Calu3 (cell line): ENCODE results near the gene ARHGEF18. TPM values are rescaled to one million over a fixed set of nuclear protein-coding genes. Genes with fewer than 3 reads are reported as not detected.

Experiments
- BruUV-seq: library from RNA; stranded (reverse); fragments of 400-500 nt; replicated peaks from 2 replicates; lab custom pipeline; 2021; lab: Mats Ljungman, UMichigan
- CTCF ChIA-PET: fragments of 300-600 bp; sonication (Branson Sonifier 250); formaldehyde crosslinking; loops from one replicate; lab custom pipeline; 2022; ENCODE audit warnings: antibody characterized with exemption; lab: Charles Lee
- DNase-seq: peaks from one replicate; pipeline ENCODE4 v3.0.0; 2022
- H3K27ac Mint-ChIP-seq: one replicate; pipeline ENCODE4 v1.8.0; 2022; ENCODE audit warnings: mixed read lengths; ENCODE audit not compliant: unreplicated experiment
- H3K27me3 Mint-ChIP-seq: one replicate; pipeline ENCODE4 v1.8.0; 2022; ENCODE audit warnings: mixed read lengths; ENCODE audit not compliant: unreplicated experiment
- H3K36me3 Mint-ChIP-seq: one replicate; pipeline ENCODE4 v1.8.0; 2022; ENCODE audit warnings: mild to moderate bottlenecking, moderate library complexity, mixed read lengths; ENCODE audit not compliant: insufficient read depth, unreplicated experiment
- H3K4me1 Mint-ChIP-seq: one replicate; pipeline ENCODE4 v1.8.0; 2022; ENCODE audit warnings: mild to moderate bottlenecking, low read depth, mixed read lengths; ENCODE audit not compliant: unreplicated experiment
- H3K4me3 Mint-ChIP-seq: one replicate; pipeline ENCODE4 v1.8.0; 2022; ENCODE audit warnings: mild to moderate bottlenecking, low read depth, moderate library complexity, mixed read lengths; ENCODE audit not compliant: unreplicated experiment
- H3K9me3 Mint-ChIP-seq: one replicate; pipeline ENCODE4 v1.8.0; 2022; ENCODE audit warnings: low read depth, mixed read lengths; ENCODE audit not compliant: unreplicated experiment
- CTCF ChIP-seq: fragments of 200-600 bp; IDR thresholded peaks from one replicate; pipeline ENCODE4 v1.8.0; 2022; ENCODE audit warnings: antibody characterized with exemption; ENCODE audit not compliant: unreplicated experiment
- intact Hi-C: fragments of 100-400 bp; cut with micrococcal nuclease; formaldehyde crosslinking; loops from one replicate; pipeline ENCODE4 v1.10.0; 2022; ENCODE audit not compliant: unreplicated experiment
- total RNA-seq: library from RNA; stranded (reverse); gene quantifications from 2 replicates; pipeline ENCODE4 v1.2.3, GENCODE V29; 2022

The ARHGEF18 gene
- total RNA-seq, 1 experiment from 2014 or later: 31.9 TPM

- CTCF ChIA-PET: no interaction called here
- peaks cover 14% of the 10 kb centered on the region for H3K4me1 Mint-ChIP-seq
- no peak overlapping the region for H3K4me3 Mint-ChIP-seq
- H3K36me3 Mint-ChIP-seq: no peaks in the 10 kb centered on the region
- no TSS peak for BruUV-seq
- H3K27ac Mint-ChIP-seq: no peak overlapping the region
- peaks cover 27% of the 10 kb centered on the region for H3K27me3 Mint-ChIP-seq
- no peak for TF ChIP-seq CTCF
- H3K9me3 Mint-ChIP-seq: peaks cover 4% of the 10 kb centered on the region
- intact Hi-C loops: no loop called here
- no peak for DNase-seq
These were observed 474 bp downstream of the ARHGEF18 start for GRCh38 chr19:7349231-7349591.

- Mint-ChIP-seq H3K36me3 (no peaks in the 10 kb centered on the region), H3K9me3 (peaks cover 4% of the 10 kb centered on the region), H3K4me1 (peaks cover 8% of the 10 kb centered on the region), H3K27me3 (peaks cover 33% of the 10 kb centered on the region), H3K4me3 (no peak overlapping the region), H3K27ac (no peak overlapping the region)
- no peak for DNase-seq
- CTCF ChIA-PET: no interaction called here
- intact Hi-C loops: loop anchor here (10.0 kb wide), 1 partner anchor 445 kb away; no protein-coding TSS in a partner anchor
- TF ChIP-seq CTCF: no peak
- no TSS peak for BruUV-seq
These were observed 1.4 kb downstream of the ARHGEF18 start for GRCh38 chr19:7349961-7350711.

- H3K4me3 Mint-ChIP-seq: no peak overlapping the region
- intact Hi-C loops: loop anchor here (10.0 kb wide), 1 partner anchor 443 kb away; no protein-coding TSS in a partner anchor
- H3K36me3 Mint-ChIP-seq: no peaks in the 10 kb centered on the region
- H3K4me1 Mint-ChIP-seq: no peaks in the 10 kb centered on the region
- no peak for DNase-seq
- BruUV-seq: no TSS peak
- H3K9me3 Mint-ChIP-seq: peaks cover 4% of the 10 kb centered on the region
- TF ChIP-seq CTCF: no peak
- peaks cover 29% of the 10 kb centered on the region for H3K27me3 Mint-ChIP-seq
- CTCF ChIA-PET: no interaction called here
- no peak overlapping the region for H3K27ac Mint-ChIP-seq
These were observed 3.1 kb downstream of the ARHGEF18 start for GRCh38 chr19:7351861-7352260.

GRCh38 chr19:7355151-7355820, 6.5 kb downstream of the ARHGEF18 start:
- peaks cover 52% of the 10 kb centered on the region for H3K27me3 Mint-ChIP-seq
- TF ChIP-seq CTCF: no peak
- DNase-seq: no peak
- BruUV-seq: no TSS peak
- no peaks in the 10 kb centered on the region for H3K36me3 Mint-ChIP-seq
- no peak overlapping the region for H3K4me3 Mint-ChIP-seq
- H3K4me1 Mint-ChIP-seq: no peaks in the 10 kb centered on the region
- no peak overlapping the region for H3K27ac Mint-ChIP-seq
- H3K9me3 Mint-ChIP-seq: peaks cover 8% of the 10 kb centered on the region
- intact Hi-C loops: loop anchor here (2.0 to 10.0 kb wide), 2 partner anchors 26 to 440 kb away; no protein-coding TSS in a partner anchor
- CTCF ChIA-PET: interaction anchor here (1.1 kb wide), 1 partner anchor 213 kb away, joined by 3 read pairs; no protein-coding TSS in a partner anchor
